Prostate gland (tissue), 2 donors: ENCODE results near the gene ASXL3.

ENCODE experiments used
- CTCF ChIP-seq, 4 experiments: fragments of 200-600 bp in 2 of 4; fragments of 450-650 bp in 2 of 4; sonication (generic) in 2 of 4; IDR thresholded peaks; 1 replicate in 3 of 4; 2 replicates in 1 of 4; pipeline ENCODE4 v1.5.1; 2016 to 2019; ENCODE audit warnings: antibody characterized with exemption in 4 of 4, mild to moderate bottlenecking in 2 of 4, moderate library complexity in 2 of 4
- POLR2A ChIP-seq: fragments of 450-650 bp; IDR thresholded peaks from one replicate; pipeline ENCODE4 v1.6.1; 2016; ENCODE audit warnings: antibody characterized with exemption, mild to moderate bottlenecking
- POLR2AphosphoS5 ChIP-seq: sonication (generic); formaldehyde crosslinking; IDR thresholded peaks from one replicate; pipeline ENCODE4 v1.6.1; 2017; ENCODE audit warnings: antibody characterized with exemption

GRCh38 chr18:33664241-33664874, 86.3 kb downstream of the ASXL3 start:
- TF ChIP-seq CTCF (IDR thresholded peaks at IDR 0.05) (no peak), POLR2AphosphoS5 (no peak), POLR2A (no peak)
